Measurements from ENCODE around the gene PLD3.
"Not testable (repeated sequence)": the region's sequence is repeated elsewhere in the genome, so short reads cannot be mapped to it uniquely, and the experiment has no call there.

PLD3 gene

GRCh38 chr19:40392123-40392522 is 43.6 kb downstream of the PLD3 start:
- DNase-seq = no peak

DNA sequence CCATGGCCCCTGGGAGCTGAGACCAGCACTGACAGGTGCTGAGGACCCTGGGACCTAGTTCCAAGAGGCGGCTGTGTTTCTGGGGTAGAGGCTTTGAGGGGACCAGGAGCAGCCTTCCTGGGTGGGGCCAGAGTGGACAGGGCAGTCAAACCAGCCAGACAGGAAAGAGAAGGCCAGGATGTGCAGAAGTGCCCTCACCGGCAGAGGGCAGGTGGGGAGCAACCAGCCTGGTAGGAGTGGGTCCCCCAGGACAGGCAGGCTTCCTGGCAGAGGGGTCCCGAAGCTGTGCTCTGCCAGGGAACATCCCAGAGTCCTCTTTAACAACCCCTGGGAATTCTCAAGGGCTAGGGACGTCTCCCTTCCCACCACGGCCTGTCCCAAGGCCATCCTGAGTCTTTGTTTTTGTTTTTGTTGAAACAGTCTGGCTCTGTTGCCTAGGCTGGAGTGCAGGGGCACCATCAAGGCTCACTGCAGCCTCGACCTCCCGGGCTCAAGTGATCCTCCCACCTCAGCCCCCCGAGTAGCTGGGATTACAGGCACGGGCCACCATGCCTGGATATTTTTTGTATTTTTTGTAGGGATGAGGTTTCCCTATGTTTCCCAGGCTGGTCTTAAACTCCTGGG is 44.5 kb downstream of the PLD3 start:
- no peak for DNase-seq

DNA sequence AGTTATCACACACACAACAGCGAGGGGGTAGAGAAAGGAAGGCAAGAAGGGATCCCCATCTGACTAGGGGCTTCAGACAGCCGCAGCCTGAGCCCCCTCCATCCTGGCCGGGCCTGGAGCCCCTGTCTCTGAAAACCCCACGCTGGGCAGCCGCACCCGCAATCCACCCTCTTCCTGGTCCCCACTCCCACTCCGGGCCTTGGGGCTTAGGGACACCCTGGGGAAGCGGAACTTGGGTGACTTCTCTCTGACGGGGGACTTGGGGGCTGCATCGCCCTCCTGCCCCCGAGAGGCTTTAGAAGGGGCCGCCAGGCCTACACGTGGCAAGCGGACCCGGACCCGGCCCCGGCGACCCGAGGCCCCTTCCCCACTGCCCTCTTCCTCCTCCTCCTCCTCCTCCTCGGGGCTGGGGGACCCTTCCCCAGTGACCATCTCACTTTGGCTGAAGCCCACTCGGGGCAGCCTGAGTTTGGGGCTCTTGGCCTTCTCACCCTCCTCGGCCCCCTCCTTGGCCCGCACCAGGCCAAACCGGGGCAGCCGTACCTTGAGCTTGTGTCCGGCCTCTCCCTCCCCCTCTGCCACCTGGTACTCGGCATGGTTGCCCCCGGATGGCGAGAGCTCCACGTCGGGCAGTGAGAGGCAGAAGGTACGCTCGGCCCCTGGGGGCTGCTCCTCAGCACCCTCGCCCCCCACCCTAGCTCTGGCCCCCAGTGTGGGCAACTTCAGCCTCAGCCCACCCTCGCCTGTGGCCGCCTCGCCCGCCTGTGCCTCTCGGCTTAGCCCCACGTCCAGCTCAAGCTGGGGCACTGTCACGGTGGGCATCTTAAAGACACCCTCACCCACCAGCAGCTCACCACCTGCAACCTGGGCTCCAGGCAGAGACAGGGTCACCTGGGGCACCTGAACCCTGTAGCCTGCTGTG is 45.7 kb downstream of the PLD3 start:
- DNase-seq = no peak

GRCh38 chr19:40394816-40395210 is 46.3 kb downstream of the PLD3 start:
- no peak for DNase-seq

- DNase-seq = no peak
Observed at GRCh38 chr19:40395956-40396355, 47.5 kb downstream of the PLD3 start.

- DNase-seq = no peak
Observed at GRCh38 chr19:40396886-40397567, 48.5 kb downstream of the PLD3 start.

GRCh38 chr19:40397568-40397906 is 49.0 kb downstream of the PLD3 start:
- no peak for DNase-seq

DNA sequence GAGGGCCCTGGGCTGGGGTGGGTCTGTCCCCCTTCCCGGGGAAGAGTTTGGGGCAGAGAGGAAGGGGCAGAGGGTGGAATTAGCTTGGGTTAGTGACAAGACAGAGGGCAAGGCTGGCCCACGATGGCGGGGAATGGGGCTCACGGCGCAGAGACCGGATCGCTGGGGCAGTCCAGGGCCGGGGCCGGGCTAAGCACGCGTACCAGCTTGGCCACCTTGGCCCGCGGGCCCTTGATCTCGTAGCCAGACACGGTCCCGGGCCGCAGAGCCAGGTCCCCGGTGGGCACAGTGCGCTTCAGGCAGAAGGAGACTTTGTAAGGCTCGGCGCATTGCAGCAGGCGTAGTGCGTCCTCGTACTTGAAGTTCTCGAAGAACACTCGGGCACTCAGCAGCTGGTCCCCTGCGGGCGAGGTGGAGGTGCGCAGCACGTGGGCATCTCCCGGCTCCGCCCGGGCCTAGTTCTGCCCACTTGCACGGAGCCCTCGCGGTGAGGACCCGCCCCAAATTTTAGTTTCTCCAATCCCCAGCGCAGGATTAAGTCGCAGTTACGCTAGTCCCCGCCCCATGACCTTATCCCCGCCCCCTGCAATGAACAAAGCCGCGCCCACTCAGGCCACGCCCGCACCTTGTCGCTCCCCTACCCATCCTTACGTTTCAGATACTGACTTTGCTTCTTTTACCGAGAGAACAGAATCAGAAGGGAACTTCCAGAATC is 50.1 kb downstream of the PLD3 start:
- no peak for DNase-seq

DNA sequence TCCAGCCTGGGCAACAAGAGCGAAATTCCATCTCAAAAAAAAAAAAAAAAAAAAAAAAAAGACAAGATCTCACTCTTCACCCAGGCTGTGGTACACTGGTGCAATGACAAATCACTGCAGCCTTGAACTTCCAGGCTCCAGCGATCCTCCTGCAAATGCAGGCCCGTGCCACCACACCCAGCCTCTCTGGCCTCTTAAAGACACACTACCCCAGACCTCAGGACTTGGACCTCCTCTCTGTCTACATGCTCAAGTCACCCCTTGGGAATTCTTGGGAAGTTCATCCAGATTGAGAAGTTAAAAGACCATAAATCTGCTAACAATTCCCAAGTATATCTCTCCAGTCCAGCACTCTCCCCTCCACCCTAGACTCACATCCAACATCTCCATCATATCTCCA is 52.1 kb downstream of the PLD3 start:
- no peak for DNase-seq

- no peak for DNase-seq
Observed at GRCh38 chr19:40403262-40403984, 54.9 kb downstream of the PLD3 start.

DNA sequence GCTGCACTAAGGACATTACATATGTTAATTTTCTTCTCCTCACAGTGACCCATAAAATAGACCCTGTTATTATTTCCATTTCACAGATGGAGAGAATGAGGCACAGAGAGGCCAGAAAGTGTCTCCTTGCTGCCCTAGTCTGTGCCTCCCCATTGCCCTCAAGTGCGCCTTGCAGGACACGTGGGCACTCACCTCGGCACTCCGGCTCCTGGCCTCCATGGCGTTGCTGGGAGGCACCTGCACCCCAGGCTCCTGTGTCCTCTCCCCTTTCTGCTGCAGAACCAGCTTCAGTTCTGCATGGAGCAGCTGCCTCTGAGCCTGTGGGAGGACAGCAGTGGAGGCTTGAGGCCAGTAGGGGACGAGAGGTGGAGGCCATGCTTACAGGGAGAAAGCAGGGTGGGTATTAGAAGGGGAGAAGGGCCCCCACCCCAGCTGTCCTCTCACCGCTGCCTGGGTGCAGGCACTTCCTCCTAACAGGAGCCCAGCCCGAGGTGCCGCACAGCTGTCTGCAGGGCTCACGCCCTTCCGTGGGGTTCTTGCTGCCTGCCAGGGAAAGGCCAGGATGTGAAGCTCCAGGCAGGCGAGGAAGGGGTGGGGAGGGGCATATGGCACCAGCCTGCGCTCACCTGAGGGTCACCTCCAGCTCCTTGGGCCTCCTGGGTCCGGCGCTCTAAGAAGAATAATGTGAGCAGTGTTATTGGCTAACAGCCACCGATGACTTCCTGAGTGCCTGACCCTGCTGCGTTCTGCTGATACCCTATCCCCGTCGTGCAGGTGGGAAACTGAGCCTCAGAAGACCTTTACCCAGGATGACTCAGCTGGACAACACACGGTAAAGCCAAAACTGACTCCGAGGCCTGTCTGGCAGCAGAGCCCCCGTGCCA is 59.5 kb downstream of the PLD3 start:
- DNase-seq = no peak

DNA sequence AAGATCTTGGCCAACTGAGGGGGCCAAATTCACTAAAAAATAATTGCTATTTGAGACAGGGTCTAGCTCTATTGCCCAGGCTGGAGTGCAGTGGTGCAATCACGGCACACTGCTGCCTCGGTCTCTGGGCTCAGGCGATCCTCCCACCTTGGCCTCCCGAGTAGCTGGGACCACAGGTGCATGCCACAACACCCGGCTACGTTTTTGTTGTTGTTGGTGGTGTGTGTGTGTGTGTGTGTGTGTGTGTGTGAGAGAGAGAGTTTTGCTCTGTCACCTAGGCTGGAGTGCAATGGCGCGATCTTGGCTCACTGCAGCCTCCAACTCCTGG is 60.1 kb downstream of the PLD3 start:
- not testable (repeated sequence) for DNase-seq

- DNase-seq = no peak
Observed at GRCh38 chr19:40410030-40410389, 61.5 kb downstream of the PLD3 start.

GRCh38 chr19:40411125-40411842 is 62.8 kb downstream of the PLD3 start:
- no peak for DNase-seq

DNA sequence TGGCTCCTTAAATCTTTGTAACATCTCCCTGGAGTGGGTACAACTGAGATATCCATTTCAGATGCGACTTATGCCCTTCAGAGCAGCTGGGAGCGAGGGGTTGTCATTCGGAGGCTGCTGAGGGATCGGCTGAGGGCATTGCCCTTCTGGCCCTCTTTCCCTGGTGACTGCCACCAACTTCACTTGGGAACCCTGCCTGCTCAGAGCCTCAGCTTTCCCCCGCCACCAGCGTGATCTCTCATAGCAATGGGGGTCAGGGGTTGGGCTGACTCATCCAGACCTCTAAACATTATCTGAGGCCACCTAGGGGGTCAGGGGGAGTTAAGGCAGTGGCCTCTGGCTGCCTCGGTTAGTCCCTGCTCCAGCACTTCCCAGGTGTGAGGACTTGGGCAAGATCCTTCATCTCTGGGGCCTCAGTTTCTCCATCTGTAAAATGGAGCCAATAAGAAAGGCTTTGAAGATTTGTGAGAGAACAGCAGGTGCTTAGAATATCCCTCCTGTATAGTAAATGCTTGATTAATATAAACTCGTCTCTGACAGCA is 63.5 kb downstream of the PLD3 start:
- no peak for DNase-seq

DNA sequence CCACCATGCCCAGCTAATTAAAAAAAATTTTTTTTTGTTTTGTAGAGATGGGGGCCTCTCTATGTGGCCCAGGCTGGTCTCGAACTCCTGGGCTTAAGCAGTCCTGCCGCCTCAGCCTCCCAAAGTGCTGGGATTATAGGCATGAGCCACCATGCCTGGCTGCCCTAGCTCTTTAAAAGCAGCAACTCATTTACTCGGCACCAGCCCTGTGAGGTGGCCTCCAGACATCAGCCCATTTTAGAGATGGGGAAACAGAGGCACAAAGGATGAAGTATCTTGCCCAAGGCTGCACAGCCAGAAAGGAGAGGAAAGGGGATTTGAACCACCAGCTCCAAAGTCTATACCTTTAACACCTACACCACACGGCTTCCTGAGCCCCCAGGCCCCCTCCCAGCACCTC is 64.4 kb downstream of the PLD3 start:
- DNase-seq = no peak

- no peak for DNase-seq
Observed at GRCh38 chr19:40413291-40413845, 64.9 kb downstream of the PLD3 start, which contains the start of gene PRX. Gene PRX (minus strand): TSS chr19:40413378. CDS start chr19:40407932, 5,446 bp downstream.

GRCh38 chr19:40414542-40415535 is 66.3 kb downstream of the PLD3 start:
- no peak for DNase-seq

GRCh38 chr19:40415768-40416167 is 67.3 kb downstream of the PLD3 start:
- no peak for DNase-seq
